RCC 7860 (cell line): ENCODE data around the gene EMSY.
"Not testable (repeated sequence)": the region's sequence is repeated elsewhere in the genome, so short reads cannot be mapped to it uniquely, and the experiment has no call there.

ENCODE experiments used
- DNase-seq: peaks from one replicate; pipeline ENCODE4 v3.0.0-alpha.2; 2015; ENCODE audit warnings: low spot score
- FAIRE-seq: peaks from 2 replicates; lab custom pipeline; 2012; peaks lifted over from hg19 to GRCh38; lab: Jason Lieb, UNC

Gene EMSY

GRCh38 chr11:76444384-76445120 is at the start of gene EMSY:
TSS of gene EMSY (plus strand) at chr11:76445018. CDS start at chr11:76446939, 1,921 bp downstream.
- FAIRE-seq, result peak; percentile 87

GRCh38 chr11:76395296-76395695 is 49.5 kb upstream of the EMSY start:
- DNase-seq, result no peak
- no peak for FAIRE-seq

More at GRCh38 chr11:76444384-76445120, at the start of gene EMSY:
- DNase-seq, result peak; percentile 95

GRCh38 chr11:76397383-76397782 is 47.4 kb upstream of the EMSY start:
- FAIRE-seq, result no peak
- no peak for DNase-seq

GRCh38 chr11:76400967-76401366 is 43.9 kb upstream of the EMSY start:
- DNase-seq, result no peak
- no peak for FAIRE-seq

- not testable (repeated sequence) for FAIRE-seq, DNase-seq
Measured at GRCh38 chr11:76401484-76401883, 43.3 kb upstream of the EMSY start.

- DNase-seq (no peak), FAIRE-seq (no peak)
Measured at GRCh38 chr11:76406359-76406758, 38.5 kb upstream of the EMSY start.

GRCh38 chr11:76408171-76408965 is 36.5 kb upstream of the EMSY start:
- FAIRE-seq (peak; percentile 84), DNase-seq (peak; percentile 60)

GRCh38 chr11:76410851-76411357 is 33.9 kb upstream of the EMSY start:
- FAIRE-seq, result no peak
- DNase-seq, result no peak

GRCh38 chr11:76415073-76415472 is 29.7 kb upstream of the EMSY start:
- FAIRE-seq (no peak), DNase-seq (no peak)

- no peak for DNase-seq
- no peak for FAIRE-seq
Measured at GRCh38 chr11:76419896-76420295, 24.9 kb upstream of the EMSY start.

- DNase-seq (no peak), FAIRE-seq (no peak)
Measured at GRCh38 chr11:76424379-76424778, 20.4 kb upstream of the EMSY start.

GRCh38 chr11:76424891-76425290 is 19.9 kb upstream of the EMSY start:
- FAIRE-seq (no peak), DNase-seq (no peak)

- DNase-seq (no peak), FAIRE-seq (no peak)
Measured at GRCh38 chr11:76426660-76427059, 18.2 kb upstream of the EMSY start.

GRCh38 chr11:76436020-76436419 is 8.8 kb upstream of the EMSY start:
- FAIRE-seq (no peak), DNase-seq (no peak)

- DNase-seq (no peak), FAIRE-seq (no peak)
Measured at GRCh38 chr11:76443268-76443980, 1.4 kb upstream of the EMSY start.

- FAIRE-seq, result no peak
Measured at GRCh38 chr11:76444065-76444383, 794 bp upstream of the EMSY start.

GRCh38 chr11:76445121-76446084 is 585 bp downstream of the EMSY start:
- FAIRE-seq (no peak), DNase-seq (peak; percentile 79)

More at GRCh38 chr11:76444065-76444383, 794 bp upstream of the EMSY start:
- DNase-seq, result no peak

- DNase-seq, result no peak
- no peak for FAIRE-seq
Measured at GRCh38 chr11:76448506-76448905, 3.7 kb downstream of the EMSY start.

- FAIRE-seq, result no peak
Measured at GRCh38 chr11:76453248-76453647, 8.4 kb downstream of the EMSY start.

GRCh38 chr11:76455331-76455730 is 10.5 kb downstream of the EMSY start:
- FAIRE-seq, result no peak

More at GRCh38 chr11:76453248-76453647, 8.4 kb downstream of the EMSY start:
- no peak for DNase-seq

More at GRCh38 chr11:76455331-76455730, 10.5 kb downstream of the EMSY start:
- DNase-seq, result no peak
